SK-N-MC (cell line): ENCODE data around the gene DAO.

Experiments
- EZH2 ChIP-seq: fragments of 200-600 bp; sonication (generic); IDR thresholded peaks from one replicate; pipeline ENCODE4 v1.6.1; 2017; ENCODE audit warnings: antibody characterized with exemption
- FOXP2 ChIP-seq: optimal IDR thresholded peaks from 2 replicates; pipeline ENCODE3; 2011; ENCODE audit warnings: mild to moderate bottlenecking, moderate library complexity; ENCODE audit not compliant: insufficient read depth; ENCODE audit errors: extremely low read length, control extremely low read depth
- POLR2AphosphoS5 ChIP-seq: IDR thresholded peaks from 2 replicates; pipeline ENCODE4 v1.6.1; 2012; ENCODE audit warnings: mild to moderate bottlenecking, low read depth, low read length, borderline replicate concordance

DNA sequence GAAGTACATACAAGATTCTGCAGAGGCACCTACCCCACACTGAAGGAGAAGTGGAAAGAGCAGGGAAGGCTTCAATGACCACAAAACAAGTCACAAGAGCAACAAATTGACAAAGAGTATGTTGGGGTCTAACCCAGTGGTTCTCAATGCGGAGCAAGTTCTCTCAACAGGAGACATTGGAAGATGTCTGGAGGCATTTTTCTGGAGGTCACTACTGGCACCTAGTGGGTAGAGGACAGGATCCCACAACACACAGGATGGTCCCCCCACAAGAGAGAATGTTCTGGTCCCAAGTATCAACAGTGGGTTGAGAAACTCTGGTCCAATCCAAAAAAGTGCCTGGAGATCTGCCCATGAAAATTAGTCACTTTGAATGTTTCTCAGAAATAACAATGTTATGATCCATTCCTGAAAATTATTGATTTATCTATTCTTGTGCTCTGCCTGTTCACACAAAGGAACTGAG is 25.9 kb upstream of the DAO start:
- TF ChIP-seq POLR2AphosphoS5 = no peak
- no peak for TF ChIP-seq EZH2
- no peak for TF ChIP-seq FOXP2
